Esophagus muscularis mucosa (tissue), 3 donors: Measurements from ENCODE around the gene C8G.

ENCODE experiments used
- POLR2AphosphoS5 ChIP-seq, 2 donors: sonication (generic); formaldehyde crosslinking; IDR thresholded peaks; one replicate each; pipeline ENCODE4 v1.6.1; 2017; ENCODE audit warnings: antibody characterized with exemption in 2 of 2
- TF ChIP-seq, protein P1 (sequence below), 3 experiments: fragments of 200-600 bp in 2 of 3; fragments of 450-650 bp in 1 of 3; sonication (generic) in 2 of 3; IDR thresholded peaks; one replicate each; pipeline ENCODE4 v1.5.1; 2017 to 2019; ENCODE audit warnings: antibody characterized with exemption in 3 of 3, mild to moderate bottlenecking in 2 of 3, moderate library complexity in 1 of 3

DNA sequence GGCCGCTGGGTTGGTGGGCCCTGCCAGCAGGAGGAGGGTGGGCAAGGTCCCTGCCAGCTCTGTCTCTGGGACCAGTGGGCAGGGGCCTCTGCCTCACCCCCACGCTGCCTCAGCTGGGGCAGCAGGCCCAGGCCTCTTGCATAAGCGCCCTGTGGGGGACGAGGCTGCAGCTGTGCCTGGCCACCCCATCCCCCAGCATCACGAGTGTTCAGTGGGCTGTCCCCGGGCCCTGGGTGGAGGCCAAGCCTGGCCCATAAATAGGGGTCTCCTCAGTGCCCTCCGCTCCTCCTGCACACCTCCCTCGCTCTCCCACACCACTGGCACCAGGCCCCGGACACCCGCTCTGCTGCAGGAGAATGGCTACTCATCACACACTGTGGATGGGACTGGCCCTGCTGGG, 32.2 kb downstream of the C8G start, which contains the start of gene PTGDS:
- no peak for TF ChIP-seq POLR2AphosphoS5 (IDR thresholded peaks at IDR 0.05)
- TF ChIP-seq, protein P1, sequence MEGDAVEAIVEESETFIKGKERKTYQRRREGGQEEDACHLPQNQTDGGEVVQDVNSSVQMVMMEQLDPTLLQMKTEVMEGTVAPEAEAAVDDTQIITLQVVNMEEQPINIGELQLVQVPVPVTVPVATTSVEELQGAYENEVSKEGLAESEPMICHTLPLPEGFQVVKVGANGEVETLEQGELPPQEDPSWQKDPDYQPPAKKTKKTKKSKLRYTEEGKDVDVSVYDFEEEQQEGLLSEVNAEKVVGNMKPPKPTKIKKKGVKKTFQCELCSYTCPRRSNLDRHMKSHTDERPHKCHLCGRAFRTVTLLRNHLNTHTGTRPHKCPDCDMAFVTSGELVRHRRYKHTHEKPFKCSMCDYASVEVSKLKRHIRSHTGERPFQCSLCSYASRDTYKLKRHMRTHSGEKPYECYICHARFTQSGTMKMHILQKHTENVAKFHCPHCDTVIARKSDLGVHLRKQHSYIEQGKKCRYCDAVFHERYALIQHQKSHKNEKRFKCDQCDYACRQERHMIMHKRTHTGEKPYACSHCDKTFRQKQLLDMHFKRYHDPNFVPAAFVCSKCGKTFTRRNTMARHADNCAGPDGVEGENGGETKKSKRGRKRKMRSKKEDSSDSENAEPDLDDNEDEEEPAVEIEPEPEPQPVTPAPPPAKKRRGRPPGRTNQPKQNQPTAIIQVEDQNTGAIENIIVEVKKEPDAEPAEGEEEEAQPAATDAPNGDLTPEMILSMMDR (IDR thresholded peaks at IDR 0.05), result no peak
